Measurements from ENCODE around the gene DIAPH1.

The DIAPH1 gene

DNA sequence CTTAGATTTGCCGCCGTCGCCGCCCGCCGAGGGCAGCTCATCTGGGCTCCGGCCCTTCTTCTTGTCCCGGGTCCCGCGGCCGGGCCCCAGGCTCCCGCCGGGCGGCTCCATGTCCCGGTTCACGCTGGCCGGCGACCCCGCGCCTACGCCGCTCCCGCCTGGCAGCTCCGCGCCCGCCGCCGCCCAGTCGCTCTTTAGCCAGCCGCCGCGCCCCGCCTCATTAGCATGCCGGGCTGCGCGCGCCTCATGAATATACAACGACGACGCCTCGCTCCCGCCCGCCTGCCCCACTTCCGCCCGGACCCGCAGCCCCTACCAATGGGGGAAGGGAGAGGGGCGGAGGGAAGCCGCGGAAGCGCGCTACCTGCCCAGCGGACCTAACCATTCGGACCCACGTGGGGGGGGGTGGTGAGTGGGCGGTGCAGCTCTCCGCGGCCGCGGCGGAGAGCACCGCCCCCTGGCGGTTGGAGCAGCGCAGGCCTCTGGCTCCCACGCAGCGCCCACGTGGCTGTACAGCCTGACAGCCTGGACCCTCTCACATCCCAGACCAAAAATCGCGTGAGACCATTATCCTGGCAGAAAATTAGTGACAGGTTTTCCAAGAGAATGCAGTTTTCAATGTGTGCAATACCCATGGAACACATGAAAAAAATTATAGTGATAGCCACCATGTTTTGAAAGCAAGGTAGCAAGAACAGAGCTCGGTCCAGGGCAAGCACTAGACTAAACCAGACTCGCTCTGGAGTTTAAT, at the start of gene DIAPH1:
TSS of gene DIAPH1 (minus strand) at position 197 of the 751 bp plus-strand sequence. CDS start at position 111, 86 bp downstream.
- peak; percentile 98 for DNase-seq

DNA sequence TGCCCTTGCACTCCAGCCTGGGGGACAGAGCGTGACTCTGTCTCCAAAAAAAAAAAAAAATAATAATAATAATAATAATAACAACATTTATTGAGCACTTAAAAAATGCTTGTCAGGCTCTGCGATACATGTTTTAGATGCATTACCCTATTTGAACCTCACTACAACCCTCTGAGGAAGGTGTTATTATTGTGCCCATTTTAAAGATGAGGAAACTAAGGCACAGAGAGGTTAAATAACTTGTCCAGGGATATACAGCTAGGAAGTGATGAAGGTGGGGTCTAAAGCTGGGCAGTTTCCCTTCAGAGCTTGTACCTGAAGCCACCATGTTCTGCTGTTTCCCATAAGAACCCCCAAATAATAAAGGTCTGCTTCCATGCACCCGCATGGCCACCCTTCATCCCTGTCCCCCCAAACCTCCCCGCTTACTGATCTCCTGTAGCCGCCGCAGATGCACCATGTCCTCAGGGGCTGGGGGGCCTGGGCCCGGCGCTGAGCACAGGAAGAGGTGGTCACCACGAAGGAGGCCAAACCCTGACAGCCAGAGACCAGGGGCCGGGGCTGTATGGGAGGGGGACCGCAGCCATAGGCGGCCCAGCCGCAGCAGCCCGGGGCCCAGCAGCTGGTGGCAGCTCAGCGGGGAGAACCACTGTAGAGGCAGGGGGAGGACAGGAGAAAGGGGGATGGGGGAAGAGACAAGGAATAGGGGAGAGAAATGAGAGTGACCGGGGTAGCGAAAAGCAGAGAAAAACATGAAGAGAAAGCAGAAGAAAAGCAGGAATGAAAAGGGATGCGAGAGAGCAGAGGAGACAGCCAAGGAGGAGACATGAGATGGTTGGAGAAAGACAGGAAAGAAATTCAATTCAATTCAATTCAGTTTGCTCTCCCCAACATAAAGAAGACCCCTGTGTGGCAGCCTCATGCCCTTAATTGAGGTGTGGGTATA, 47.5 kb upstream of the DIAPH1 start:
- DNase-seq = no peak

DNA sequence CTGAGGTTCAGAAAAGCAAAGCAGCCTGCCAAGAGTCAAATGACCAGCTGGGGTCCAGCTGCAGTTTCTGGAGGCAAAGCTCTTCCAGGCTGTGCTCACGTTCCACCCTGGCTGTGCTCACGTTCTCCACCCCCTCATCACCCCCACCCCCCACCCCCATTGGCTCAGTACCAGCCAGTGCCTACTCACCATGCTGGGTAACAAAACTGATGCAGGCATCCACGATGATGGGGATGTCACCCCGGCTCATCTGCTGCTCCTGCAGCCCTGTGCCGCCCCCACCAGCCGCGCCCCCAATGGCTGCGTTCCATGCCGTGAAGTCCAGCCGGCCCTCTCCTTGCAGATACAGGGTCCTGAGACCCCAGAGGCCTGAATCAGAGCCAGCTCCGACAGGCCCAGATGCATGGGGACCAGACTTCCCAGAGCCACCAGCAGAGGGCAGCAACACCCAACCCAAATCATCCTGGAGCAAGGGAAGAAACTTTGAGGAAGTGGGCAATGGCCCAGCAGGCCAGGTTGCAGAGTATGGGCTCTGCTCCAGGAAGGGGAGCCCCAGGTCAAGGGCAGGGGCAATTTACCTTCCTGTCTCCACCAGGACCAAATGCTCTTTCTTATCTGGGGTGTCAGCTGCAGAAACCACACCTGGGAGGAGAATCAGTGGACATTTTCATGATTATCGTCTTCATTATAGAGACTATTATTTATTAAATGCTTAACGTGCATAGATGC, 46.1 kb upstream of the DIAPH1 start:
- peak; percentile 93 for DNase-seq

DNA sequence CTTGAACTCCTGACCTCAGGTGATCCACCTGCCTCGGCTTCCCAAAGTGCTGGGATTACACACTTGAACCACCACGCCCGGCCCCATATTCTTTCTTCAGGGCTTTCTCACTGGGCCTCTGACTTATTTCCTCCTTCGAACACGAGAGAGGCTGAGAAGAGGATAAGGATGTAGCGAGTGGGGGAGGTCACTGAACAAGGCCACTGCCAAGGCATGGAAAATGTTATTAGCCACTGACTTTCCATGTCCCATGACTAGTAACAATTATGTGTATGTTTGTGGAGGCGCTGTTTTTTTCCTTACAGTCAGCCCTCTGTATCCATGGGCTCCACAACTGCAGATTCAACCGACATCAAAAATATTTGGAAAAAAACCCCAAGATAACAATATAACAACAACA, 44.7 kb upstream of the DIAPH1 start:
- no peak for DNase-seq

DNA sequence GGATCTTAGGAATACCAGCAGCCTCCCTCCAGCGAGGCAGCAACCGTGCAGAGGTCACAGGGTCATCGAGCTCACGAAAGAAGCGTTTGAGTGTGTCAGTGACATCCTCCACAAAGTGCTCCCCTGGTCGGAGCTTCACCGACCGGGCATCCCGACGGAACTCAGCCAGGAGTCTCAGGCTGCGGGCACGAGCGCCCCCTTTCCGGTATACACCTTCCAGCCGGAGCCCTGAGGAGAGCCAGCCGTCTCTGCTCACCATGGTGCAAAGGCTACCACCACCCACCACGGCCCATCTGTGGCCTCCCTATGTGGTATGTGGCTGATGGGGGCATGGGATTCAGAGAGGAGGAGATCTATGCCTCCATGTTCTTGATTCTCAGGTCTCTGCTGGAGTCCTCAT, 43.2 kb upstream of the DIAPH1 start:
- no peak for DNase-seq

DNA sequence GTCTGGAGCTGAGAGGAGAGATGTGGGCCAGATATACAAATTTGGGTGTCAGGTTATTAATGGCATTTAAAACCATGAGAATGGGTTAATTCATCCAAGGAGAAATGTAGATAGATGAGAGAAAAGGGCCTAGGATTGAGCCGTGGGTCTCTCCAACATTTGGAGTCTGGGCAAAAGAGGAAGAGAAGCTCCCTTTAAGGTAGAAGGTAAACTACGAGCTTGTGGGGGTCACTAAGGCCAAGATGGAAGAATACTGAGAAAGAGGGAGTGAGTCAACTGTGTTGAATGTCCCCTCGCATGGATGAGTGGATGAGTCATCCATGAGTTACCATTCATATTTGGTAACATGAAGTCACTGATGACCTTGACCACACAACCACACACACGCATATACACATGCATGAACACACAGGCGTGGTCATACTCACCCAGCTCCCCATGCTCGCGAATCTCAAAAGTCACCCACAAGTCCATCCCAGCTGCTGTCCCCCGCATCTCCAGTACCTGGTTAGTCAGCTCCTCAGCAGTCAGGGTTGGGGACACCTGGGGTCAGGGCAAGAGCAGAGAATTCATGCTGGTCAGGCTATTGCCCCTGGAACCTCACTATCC, 39.2 kb upstream of the DIAPH1 start:
- no peak for DNase-seq

DNA sequence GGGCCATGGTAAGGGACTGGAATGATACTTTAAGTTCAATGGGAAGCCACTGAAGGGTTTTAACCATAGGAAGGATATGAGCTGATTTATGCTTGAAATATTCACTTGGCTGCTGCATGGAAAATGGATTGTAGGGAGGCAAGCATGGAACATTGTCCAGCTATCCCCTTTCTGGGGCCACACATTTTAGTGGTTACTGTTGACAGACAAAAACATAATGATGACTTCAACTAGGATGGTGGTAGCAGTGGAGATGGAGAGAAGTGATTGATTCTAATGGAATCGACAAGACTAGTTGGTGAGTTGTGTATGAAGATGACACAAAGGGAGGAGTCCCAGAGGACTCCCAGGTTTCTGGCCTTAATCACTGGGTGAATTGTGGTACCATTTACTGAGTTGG, 38.6 kb upstream of the DIAPH1 start:
- DNase-seq = no peak

DNA sequence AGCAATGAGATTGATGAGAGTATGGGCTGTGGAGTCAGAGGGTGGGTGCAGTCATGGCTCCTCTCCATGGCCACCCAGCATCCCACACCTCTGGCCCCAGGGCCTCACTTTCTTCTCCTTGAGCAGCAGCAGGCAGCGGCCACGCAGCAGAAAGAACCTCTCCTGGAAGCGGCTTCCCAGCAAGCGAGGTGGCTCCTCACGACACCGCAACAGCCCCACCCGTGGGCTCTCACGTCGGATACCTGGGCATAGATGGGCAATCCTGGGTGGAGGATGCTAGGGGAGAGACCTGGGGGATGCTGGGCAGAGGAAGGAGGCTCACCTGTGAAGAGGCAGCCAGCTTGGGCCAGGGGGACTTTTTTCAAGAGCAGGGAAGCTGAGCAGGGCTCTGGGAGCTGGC, 37.6 kb upstream of the DIAPH1 start:
- DNase-seq = no peak

DNA sequence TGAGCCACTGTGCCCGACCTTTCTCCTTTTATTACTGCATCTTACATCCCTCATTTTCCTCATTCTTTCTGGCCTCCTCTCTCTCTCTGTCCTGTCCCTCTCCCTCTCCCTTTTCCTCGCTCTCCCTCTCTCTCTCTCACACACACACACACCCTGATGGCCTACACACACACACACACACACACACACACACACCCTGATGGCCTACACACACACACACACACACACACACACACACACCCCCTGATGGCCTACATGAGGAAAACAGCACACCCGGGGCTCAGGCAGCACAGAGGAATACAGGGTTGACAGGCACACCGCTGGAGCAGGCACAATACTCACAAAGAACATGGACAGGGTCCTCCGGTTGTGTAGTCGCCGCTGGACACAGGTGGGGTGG, 36.2 kb upstream of the DIAPH1 start:
- DNase-seq = no peak

DNA sequence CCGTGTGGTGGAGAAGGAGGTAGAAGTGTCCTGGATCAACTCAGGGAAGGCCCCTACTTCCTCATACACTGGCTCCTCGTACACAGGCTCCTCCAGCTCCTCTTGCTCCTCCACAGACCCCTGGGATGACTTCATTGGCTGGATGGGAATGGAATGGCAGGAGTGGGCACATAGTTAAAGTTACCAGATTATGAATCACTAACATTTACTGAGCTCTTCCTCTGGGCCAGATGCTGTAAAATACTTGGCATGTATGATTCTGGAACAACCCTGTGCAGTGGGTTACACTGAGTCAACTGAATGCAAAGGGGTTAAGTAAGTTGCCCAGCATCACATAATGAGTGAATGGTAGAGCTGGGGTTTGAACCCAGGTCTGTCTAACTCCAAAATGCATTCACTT, 35.5 kb upstream of the DIAPH1 start:
- DNase-seq = no peak

DNA sequence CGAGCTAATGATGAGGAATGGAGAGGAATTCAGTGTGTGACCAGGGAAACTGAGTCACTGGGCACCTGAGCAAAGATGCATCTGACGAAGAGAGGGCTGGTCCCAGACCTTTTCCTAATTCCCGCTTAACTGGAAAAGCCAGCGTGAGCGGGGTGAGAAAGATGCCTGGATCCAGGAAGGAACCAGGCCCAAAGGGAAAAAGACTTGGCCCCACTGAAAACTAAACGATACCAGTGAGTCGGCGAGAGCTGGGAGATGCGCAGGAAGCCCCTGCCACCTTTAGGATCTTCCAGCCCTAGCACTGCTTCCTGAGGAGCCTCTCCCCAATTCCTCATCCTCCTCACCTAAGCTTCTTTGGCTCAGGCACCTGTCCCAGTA, 32.9 kb upstream of the DIAPH1 start:
- no peak for DNase-seq

DNA sequence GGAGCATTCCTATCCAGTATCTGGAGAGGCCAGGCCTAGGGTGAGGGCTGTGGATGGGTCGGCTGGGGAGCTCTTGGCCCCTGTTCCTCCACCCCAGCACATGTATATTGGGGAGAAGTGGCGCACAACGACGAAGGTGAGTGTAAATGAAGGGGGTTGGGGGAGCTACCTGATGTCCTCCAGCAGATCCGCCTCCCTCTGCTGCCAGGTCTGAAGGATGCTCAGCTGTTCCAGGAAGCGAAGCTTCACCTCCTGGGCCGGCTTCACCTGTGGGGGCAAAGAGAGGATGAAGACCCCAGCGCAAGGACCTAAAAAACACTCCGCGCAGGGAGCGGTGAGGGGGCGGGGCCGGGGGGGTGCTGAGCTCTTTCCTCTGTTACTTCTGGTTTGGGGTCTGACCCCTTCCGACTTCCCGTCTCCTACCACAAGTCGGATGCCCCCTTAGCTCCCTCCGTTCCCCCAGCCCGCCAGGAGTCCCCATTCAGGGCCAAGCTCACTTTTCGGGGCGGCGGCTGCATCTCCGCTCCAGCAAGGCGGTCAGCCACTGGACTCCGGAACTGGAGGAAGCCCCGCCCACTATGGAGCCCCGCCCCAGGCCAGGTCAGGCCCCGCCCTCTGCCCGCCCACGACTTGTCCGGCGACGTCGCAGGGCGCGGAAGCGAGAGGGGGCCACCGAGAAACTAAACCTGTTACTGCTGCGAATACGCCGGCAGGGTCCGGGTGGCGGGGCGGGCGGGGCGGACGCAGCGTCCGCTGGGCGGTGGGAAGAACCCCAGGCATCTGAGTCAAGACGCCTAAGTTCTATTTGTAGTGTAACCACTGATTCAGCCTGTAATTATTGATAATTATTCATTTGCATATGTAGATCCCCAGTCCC, 32.3 kb upstream of the DIAPH1 start, which contains the start of gene FCHSD1:
TSS of gene FCHSD1 (minus strand) at position 568 of the 877 bp plus-strand sequence. CDS start at position 518, 50 bp downstream.
- DNase-seq = peak; percentile 83

DNA sequence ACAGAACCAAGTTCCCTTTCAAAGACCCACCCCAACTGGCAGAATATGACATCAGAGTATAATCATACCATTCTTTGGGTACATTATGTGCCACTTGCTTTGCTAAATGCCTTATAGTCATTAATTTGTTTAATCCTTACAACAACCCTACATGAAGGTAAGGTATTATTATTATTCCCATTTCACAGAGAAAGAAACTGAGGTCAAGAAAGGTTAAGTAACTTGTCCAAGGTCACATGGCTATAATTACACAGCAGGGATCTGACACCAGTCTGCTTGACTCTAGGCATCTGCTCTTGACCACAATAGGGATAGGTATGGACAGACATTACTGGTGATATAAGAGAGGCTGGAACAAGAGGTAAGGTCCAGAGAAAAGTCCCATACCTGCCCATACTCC, 31.2 kb upstream of the DIAPH1 start:
- no peak for DNase-seq

DNA sequence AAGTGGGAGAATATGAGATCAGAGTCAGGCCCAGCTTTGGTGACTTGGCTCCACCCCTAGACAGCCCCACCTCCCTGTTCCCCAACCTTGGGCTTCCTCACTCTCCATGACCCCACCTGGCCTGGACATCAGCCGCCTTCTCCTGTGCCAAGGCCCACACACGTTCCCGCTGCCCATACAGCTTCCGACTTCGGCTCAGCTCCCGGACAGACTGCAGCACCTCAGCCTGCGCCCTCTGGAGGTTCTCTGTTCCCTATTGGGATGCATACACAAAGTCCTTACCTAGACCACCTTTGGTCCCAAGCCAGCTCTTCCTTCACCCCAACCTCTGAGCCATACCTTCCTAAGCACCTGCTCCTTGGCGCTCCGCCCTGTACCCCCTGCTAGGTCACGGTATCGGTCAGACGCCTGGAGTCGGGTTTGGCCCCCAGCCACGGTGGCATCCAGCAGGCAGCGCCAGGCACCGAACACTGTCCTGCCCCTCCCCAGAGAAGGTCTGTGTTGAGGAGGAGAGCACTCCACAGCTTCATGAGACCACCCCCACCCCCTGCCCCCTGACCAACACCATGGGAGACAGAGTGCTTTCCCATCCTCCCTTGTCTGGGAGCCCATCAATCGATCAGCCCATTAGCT, 30.4 kb upstream of the DIAPH1 start:
- DNase-seq = no peak

DNA sequence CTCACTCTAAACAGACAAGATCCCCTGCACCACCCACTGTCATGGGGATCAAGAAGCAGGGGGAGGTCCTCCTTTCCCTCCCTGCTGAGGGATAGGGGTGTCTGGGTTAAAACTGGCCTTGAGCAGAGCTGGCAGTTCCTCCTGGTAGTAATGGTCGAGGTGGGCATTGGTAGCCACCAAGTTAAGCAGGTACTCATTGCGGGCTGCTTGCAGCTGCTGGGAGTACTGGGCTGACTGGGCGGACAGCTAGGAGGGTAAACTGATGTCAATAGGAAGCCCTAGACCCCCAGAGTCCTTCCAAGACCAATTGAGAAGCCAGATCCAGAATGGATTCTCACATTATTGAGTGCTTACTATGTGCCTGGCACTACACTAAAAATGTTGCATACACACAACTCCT, 29.1 kb upstream of the DIAPH1 start:
- DNase-seq = no peak

DNA sequence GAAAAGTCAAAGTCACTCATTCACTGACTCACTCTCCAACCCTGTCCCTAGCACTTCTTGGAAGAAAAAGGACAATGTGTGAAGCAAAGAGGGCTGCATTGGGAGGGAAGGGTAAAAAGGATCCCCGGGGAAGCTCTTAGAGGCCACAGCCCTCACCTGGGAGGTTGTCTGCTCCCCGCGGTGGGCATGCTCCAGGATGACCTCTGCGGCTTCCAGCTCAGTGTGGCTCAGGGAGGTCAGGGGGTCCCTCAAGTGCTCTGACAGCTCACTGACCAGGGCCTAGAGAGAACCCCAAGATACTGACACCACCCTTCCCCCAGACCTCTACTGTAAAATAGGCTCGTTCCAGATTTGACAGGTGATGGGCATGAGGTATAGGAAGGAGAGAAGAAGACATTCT, 28.4 kb upstream of the DIAPH1 start:
- DNase-seq = no peak

DNA sequence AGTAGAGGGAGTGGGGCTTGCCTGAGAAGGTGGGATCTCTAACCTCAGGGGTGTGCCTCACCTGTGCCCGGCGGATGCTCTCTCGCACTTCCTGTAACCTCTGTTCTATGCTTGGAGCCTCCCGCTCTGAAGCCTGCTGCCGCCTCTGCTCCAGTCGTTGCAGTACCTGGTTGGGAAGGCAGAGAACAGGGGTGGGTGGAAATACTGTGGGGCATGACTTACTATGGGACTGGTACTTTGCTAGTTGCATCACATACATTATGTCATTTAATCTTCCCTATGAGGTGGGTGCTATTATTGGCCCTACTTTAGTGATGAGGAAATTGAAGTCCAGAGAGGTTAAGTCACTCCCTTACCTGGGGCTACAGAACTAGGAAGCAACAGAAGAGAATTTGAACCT, 27.2 kb upstream of the DIAPH1 start:
- DNase-seq = no peak

DNA sequence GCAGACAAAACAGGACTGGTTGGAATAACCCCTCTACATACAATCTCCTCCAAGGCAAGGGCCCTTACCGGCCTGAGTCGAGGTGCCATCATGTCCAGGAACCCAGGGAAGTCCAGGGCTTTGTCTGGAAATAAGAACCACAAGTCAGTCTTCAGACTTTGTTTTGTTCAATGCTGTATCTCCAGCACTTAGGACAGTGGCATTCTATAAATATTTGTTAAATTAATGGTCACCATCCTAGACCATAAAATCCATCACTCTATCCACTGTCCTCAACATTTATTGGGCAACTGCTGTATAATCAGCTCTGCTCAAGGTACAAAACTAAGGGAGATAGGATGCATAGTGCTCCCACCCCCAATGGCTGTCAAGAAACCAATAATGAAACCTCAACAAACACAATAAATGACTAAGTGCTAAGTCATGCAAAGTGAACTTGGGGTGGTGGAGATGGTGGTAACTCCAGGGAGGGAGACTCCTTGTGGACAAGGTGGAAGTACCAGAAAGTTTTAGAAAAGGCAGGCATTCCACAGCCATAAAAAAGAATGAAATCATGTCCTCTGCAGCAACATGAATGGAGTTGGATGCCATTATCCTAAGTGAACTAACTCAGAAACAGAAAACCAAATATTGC, 23.0 kb upstream of the DIAPH1 start:
- DNase-seq = no peak

DNA sequence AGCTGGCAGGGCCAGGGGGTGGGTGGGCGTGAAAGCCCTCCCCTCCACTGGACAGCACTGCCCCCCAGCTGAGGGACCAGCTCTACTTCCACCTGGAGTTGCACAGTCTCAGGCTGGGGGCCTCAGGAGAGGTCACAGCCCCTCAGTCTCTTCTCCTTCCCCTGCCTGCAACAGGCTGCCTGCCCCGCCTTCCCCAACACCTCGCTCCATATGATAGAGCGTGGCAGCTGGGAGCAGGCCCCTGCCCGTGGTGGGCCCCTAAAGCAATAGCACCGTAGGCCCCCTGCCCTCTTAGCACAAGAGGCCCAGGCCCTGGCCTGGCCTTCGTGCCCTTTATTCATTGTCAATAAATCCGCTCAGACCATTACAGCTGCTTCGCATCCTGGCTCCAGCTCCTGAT, 21.9 kb upstream of the DIAPH1 start:
- no peak for DNase-seq

DNA sequence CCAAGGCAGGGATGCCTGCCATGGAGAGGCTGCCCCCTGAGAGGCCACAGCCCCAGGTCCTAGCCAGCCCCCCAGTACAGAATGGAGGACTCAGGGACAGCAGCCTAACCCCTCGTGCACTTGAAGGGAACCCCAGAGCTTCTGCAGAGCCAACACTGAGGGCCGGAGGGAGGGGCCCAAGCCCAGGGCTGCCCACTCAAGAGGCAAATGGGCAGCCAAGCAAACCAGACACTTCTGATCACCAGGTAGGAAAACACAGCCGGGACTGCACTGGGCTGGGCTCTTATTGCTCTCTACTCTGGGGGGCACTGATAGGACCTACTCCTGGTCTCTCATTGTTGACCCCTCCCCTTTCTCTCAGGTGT, 21.2 kb upstream of the DIAPH1 start:
- no peak for DNase-seq

All from eye (tissue), 1 donor.